Tibial artery (tissue), 4 donors: Measurements from ENCODE around the gene SGCA.

Experiments
- DNase-seq, 2 donors: peaks; one replicate each; pipeline ENCODE4 v3.0.0-alpha.2; 2019
- H3K27ac ChIP-seq, 2 donors: fragments of 200-600 bp; sonication (generic) in 1 of 2; 1 replicate in 1 of 2; 2 replicates in 1 of 2; pipeline ENCODE4 v1.5.1; 2018 to 2019; ENCODE audit warnings: mild to moderate bottlenecking in 1 of 2
- H3K27me3 ChIP-seq, 2 donors: fragments of 200-600 bp; sonication (generic) in 1 of 2; one replicate each; pipeline versions ENCODE4 v1.5.1 to v1.6.0; 2016 to 2019
- H3K36me3 ChIP-seq, 3 donors: fragments of 200-600 bp; sonication (generic) in 2 of 3; one replicate each; pipeline ENCODE4 v1.5.1; 2016 to 2019; ENCODE audit warnings: mild to moderate bottlenecking in 2 of 3
- H3K4me1 ChIP-seq, 4 donors: fragments of 200-600 bp; sonication (generic) in 2 of 4; 1 replicate in 3 of 4; 2 replicates in 1 of 4; pipeline ENCODE4 v1.5.1; 2016 to 2019
- H3K4me3 ChIP-seq, 2 donors: fragments of 200-600 bp; sonication (generic) in 1 of 2; 1 replicate in 1 of 2; 2 replicates in 1 of 2; pipeline ENCODE4 v1.5.1; 2018 to 2019; ENCODE audit warnings: mild to moderate bottlenecking in 2 of 2
- H3K9me3 ChIP-seq, 3 donors: fragments of 200-600 bp; sonication (generic) in 1 of 3; one replicate each; pipeline ENCODE4 v1.5.1; 2016 to 2019
- CTCF ChIP-seq, 2 experiments: fragments of 200-600 bp in 1 of 2; fragments of 450-650 bp in 1 of 2; IDR thresholded peaks; one replicate each; pipeline ENCODE4 v1.5.1; 2017 to 2019; ENCODE audit warnings: antibody characterized with exemption in 2 of 2, mild to moderate bottlenecking in 1 of 2, moderate library complexity in 1 of 2
- intact Hi-C: fragments of 100-400 bp; cut with DNase I; formaldehyde crosslinking; loops from one replicate; pipeline ENCODE4 v1.15.0; 2023; ENCODE audit warnings: low total_unique reads

SGCA gene

DNA sequence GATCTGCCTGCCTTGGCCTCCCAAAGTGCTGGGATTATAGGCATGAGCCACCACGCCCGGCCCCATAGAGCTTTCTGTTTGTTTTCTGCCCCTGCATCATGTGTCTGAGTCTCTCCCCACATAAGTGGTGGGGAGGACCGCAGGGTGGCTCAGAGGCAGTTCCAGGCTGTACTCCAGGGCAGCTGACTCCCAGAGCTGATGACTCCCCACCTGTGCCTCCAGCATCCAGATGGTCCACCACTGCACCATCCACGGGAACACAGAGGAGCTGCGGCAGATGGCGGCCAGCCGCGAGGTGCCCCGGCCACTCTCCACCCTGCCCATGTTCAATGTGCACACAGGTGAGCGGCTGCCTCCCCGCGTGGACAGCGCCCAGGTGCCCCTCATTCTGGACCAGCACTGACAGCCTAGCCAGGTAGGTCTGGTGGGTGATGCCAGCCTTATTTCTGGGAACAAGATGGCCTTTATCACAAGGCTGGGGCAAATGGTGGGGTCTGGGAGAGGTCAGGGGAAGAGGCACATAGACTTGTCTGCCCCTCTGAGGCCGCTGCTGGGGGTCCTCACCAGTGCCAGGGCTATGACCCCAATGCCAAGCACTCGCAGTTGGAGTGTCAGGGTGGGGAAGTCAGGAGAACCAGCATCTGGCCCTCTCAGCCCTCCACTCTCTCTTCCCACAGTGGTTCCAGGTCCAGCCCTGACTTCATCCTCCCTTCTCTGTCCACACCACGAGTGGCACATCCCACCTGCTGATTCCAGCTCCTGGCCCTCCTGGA lies 9.4 kb downstream of the SGCA start:
- H3K27me3 ChIP-seq, result no peaks in the 10 kb centered on the region
- peak overlapping the region; percentile 98 to 99 for H3K27ac ChIP-seq
- peaks cover 0 to 59% (median 55%) of the 10 kb centered on the region in 4 donors for H3K4me1 ChIP-seq
- no peaks in the 10 kb centered on the region for H3K9me3 ChIP-seq
- no peak for DNase-seq
- TF ChIP-seq CTCF (IDR thresholded peaks at IDR 0.05), result no peak
- H3K36me3 ChIP-seq, result peaks cover 0 to 12% (median 7%) of the 10 kb centered on the region in 3 donors
- intact Hi-C loops, result no loop called here
- H3K4me3 ChIP-seq, result no peak overlapping the region

GRCh38 chr17:50176559-50177357 lies 11.0 kb downstream of the SGCA start:
- TF ChIP-seq CTCF (IDR thresholded peaks at IDR 0.05), result peak; percentile 18 to 34
- no peak for DNase-seq
- peak overlapping the region; percentile 98 to 99 for H3K27ac ChIP-seq
- peaks cover 0 to 5% (median 4%) of the 10 kb centered on the region in 3 donors for H3K36me3 ChIP-seq
- no peaks in the 10 kb centered on the region for H3K9me3 ChIP-seq
- H3K27me3 ChIP-seq, result no peaks in the 10 kb centered on the region
- intact Hi-C loops, result no loop called here
- no peak overlapping the region for H3K4me3 ChIP-seq
- H3K4me1 ChIP-seq, result peaks cover 0 to 59% (median 55%) of the 10 kb centered on the region in 4 donors

DNA sequence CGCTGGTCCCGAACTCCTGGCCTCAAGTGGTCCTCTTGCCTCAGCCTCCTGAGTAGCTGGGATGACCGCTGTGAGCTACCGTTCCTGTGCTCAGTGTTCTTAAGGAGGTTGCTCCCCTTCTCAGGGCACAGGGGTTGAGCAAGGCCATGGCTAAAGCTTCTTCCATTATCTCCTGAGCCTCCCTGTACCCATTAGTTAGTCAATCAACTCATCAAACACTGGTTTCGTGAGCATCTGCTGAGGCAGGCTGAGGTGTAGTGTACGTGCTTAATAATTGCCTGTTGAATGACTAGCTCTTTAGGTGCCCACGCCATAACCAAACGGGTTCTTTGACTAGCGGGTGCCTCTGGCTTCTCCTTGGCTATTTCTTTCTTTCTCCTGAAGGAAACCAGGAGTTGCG lies 11.7 kb downstream of the SGCA start:
- Histone ChIP-seq H3K36me3 (peaks cover 0 to 4% (median 0%) of the 10 kb centered on the region in 3 donors), H3K27me3 (no peaks in the 10 kb centered on the region), H3K27ac (peak overlapping the region; percentile 98 to 99), H3K4me1 (peaks cover 0 to 59% (median 55%) of the 10 kb centered on the region in 4 donors), H3K4me3 (no peak overlapping the region), H3K9me3 (no peaks in the 10 kb centered on the region)
- intact Hi-C loops, result no loop called here
- DNase-seq, result no peak
- TF ChIP-seq CTCF (IDR thresholded peaks at IDR 0.05), result no peak

DNA sequence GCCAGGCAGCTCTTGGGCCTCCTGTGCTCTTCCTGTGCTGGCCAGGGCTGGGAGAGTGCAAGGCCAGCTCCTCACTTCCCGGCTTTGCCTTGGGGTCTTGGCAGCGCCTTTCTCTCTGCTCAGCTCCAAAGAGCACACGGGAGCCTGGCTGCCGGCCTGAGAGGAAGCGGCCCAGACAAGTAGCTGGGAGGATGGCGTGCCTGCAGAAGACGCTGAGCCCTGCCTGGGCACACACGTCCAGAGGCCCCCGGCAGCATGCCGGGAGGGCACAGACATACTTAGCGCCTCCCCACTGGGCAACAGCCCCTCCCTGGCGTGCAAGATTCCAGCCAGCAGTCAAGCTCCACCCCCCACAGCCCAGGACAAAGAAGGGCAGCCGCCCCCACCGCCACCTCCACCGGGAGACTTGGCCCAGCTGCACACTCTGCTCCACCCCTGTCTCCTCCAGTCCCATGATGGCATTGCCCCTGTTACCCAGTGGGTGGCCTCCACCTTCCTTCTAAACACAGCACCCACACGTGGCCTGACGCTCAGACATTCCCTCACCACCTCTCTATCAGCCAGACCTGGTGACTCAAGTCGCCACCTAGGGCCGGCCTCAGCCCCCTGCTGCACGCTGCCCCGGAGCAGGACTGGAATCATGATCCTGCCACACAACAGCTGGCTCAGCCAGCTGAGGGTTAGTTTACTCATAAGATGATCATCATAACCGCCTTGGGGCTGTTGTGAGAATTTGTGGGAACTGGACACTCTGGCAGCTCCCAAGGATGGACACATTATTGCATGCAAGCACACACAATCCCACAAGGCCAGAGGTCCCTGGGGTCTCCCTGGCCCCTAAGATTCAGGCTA lies 12.4 kb downstream of the SGCA start:
- Histone ChIP-seq H3K27ac (peak overlapping the region; percentile 98 to 99), H3K4me1 (peaks cover 0 to 55% (median 49%) of the 10 kb centered on the region in 4 donors), H3K4me3 (peak overlapping the region in 1 of 2 donors; percentile 19), H3K36me3 (peaks cover 0 to 4% (median 0%) of the 10 kb centered on the region in 3 donors), H3K9me3 (no peaks in the 10 kb centered on the region), H3K27me3 (no peaks in the 10 kb centered on the region)
- intact Hi-C loops, result no loop called here
- DNase-seq, result peak; percentile 84 to 97
- TF ChIP-seq CTCF (IDR thresholded peaks at IDR 0.05), result peak; percentile 40 to 51

GRCh38 chr17:50180111-50180510 lies 14.3 kb downstream of the SGCA start:
- no peak overlapping the region for H3K4me3 ChIP-seq
- intact Hi-C loops, result no loop called here
- H3K9me3 ChIP-seq, result no peaks in the 10 kb centered on the region
- peaks cover 0 to 2% (median 0%) of the 10 kb centered on the region in 3 donors for H3K36me3 ChIP-seq
- TF ChIP-seq CTCF (IDR thresholded peaks at IDR 0.05), result no peak
- peak overlapping the region; percentile 98 to 99 for H3K27ac ChIP-seq
- H3K27me3 ChIP-seq, result no peaks in the 10 kb centered on the region
- no peak for DNase-seq
- peaks cover 0 to 57% (median 52%) of the 10 kb centered on the region in 4 donors for H3K4me1 ChIP-seq
